GM10266 (cell line): Measurements from ENCODE around the gene ZNF440.
A peak's percentile ranks its signal among the peaks of the same experiment; 100 is the strongest.
"Not testable (repeated sequence)": the region's sequence is repeated elsewhere in the genome, so short reads cannot be mapped to it uniquely, and the experiment has no call there.

Experiments
- DNase-seq: peaks from one replicate; pipeline ENCODE4 v3.0.0; 2012; ENCODE audit errors: extremely low spot score
- CTCF ChIP-seq: IDR thresholded peaks from 2 replicates; pipeline ENCODE4 v1.5.1; 2012; ENCODE audit warnings: mild to moderate bottlenecking, low read depth; ENCODE audit not compliant: control insufficient read depth, insufficient read depth; ENCODE audit errors: missing control alignments

The ZNF440 gene

DNA sequence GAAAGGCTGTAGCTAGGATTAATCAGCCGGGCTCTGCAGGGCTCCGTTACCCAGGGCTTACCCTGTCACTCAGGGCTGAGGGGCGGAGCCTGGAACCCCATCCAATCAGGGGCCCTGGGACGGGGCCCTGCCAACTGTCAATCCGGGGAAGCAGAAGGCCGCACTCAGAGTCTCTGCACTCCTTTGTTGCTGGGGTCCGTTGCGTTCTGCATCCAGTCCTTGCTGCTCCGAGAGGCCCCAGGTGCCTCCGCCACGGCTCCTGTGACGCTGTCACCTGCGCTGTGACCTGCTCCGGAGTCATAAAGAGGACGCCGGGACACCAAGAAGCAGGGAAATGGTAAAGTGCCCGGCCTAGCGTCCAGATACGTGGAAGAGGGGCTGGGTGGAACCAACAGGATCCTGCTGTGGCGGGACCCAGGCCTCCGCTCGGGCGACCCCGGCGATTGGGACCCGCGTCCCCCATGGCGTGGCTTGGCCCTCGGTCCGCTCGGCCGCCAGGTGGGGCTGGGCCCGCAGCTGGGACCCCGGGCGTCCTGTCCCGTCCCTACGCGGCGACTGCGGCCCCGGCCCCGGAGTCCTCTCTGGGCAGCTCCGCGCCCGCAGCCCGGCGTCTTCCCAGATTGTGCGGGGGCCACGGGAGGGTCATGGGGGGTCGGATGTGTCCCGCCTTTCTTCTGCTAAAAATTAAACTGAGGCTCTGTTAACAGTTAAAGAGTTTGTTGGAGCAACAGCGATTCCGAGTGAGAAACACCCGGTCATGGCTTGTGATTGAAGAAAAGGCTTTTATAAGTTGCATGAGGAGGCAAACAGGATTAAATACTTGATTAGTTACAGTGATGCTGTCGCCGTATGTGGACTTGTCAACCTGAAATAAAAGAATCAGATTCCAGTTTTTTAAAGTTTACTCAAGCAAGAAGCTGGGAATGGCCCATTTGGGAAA lies 15.4 kb upstream of the ZNF440 start, which contains the start of gene ZNF491:
TSS of gene ZNF491 (plus strand) at position 133 of the 940 bp plus-strand sequence. CDS start 7,431 bp downstream, outside the sequence.
- DNase-seq: peak; percentile 97

GRCh38 chr19:11806354-11807098 lies 7.5 kb upstream of the ZNF440 start:
- TF ChIP-seq CTCF: no peak

More for the DNA sequence above, 15.4 kb upstream of the ZNF440 start, which contains the start of gene ZNF491:
- peak; percentile 60 for TF ChIP-seq CTCF

GRCh38 chr19:11807099-11807380 lies 7.0 kb upstream of the ZNF440 start:
- TF ChIP-seq CTCF: no peak
- no peak for DNase-seq

More at GRCh38 chr19:11806354-11807098, 7.5 kb upstream of the ZNF440 start:
- no peak for DNase-seq

DNA sequence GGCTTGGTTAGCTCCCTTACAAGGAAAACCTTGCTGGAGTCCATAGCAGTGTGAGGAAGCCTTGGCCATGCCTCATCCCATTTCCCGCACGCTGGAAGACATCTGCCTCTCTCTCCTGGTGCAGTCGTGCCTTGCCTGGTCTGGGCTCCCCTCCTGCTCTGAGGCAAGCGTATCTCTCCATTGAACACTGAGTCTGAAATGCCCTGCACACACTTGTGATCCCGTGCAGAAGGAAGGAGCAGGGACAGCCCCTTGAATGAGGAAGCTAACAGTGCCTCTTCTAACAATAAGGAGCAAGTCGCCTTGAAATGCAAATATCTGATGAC lies 407 bp upstream of the ZNF440 start:
- no peak for DNase-seq
- no peak for TF ChIP-seq CTCF

GRCh38 chr19:11814700-11815035 lies 595 bp downstream of the ZNF440 start:
- no peak for DNase-seq
- no peak for TF ChIP-seq CTCF

DNA sequence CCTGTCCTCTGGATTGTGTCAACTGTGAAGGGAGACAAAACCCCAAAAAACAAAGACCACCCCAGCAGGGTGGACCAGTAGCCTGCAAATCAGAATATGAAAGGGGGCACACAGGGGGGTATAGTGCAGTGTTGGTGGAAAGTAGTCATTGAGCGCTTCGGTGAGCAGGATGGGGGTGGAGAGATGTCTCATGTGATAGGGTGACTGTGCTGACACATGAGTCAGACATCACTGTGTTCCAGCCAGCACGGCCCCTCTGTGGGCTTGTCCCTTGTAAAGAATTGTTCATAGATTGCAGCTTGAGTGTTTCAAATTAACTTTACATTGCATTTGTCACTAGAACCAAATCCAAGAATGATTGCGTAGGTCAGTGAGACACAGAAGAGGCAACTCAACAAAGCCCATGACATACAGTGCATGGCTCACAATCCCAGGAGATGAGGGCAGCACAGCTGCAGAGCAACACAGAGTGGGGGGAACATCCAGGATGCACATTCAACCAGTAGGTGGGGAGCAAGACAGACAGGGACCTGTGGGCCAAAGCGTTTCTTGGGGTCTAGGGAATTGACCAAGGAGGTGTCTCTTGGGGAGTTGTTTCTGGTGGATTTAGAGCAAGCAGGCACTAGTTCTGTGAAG lies 7.5 kb downstream of the ZNF440 start:
- no peak for DNase-seq
- TF ChIP-seq CTCF: no peak

DNA sequence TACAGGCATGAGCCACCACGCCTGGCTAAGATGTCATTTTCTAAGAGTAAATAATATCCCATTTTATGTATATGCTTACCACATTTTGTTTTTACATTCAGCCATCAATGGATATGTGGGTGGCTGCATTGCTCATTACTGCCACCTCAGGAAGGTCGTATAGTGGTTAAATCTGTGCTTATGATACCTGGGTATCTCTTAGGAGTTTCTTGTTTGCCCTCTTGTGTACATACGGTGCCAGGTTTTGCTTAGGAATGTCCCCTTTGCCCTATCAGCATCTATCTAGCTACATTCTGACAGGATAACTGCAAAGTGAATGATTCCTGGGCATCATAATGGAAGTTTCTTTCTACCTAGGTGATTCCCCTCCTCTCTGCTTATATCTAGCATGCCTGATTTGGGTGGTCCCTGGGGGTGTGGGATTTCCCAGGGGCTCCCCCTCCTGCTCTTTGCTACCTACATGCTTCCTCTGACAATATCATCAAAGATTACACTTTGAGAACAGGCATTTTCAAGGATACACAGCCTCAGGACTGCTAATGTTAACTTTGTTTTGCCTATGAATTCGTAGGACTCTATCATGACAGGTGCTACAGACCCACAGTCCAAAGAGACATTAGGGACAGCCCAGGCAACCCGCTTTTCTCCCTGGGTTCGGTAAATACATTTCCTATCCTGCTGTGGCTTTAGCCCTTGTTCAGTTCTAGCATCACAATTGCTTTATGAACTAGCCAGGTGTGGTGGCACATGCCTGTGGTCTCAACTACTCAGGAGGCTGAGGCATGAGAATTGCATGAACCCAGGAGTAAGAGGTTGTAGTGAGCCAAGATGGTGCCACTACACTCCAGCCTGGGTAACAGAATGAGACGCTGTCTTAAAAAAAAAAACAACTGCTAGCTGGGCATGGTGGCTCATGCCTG lies 15.1 kb downstream of the ZNF440 start:
- not testable (repeated sequence) for DNase-seq
